NT2/D1 (cell line): ENCODE data around the gene FBXW4.

Source experiments
- SUZ12 ChIP-seq: IDR thresholded peaks from 2 replicates; pipeline ENCODE4 v1.6.1; 2011; ENCODE audit not compliant: insufficient read length, insufficient read depth; ENCODE audit errors: extremely low read depth
- YY1 ChIP-seq: IDR thresholded peaks from 2 replicates; pipeline ENCODE4 v1.6.1; 2011; ENCODE audit not compliant: insufficient read length, insufficient read depth

GRCh38 chr10:101569323-101569621 lies 125.7 kb downstream of the FBXW4 start:
- TF ChIP-seq YY1 (no peak), SUZ12 (no peak)
